NCI-H2107 treated with DMSO at 0.1 percent for 48 hours (cell line): Measurements from ENCODE around the gene CCNI2.

Experiments
- DNase-seq: peaks from one replicate; lab custom pipeline; 2025; ENCODE audit not compliant: unreplicated experiment; lab: John Stamatoyannopoulos, UW

CCNI2 gene

DNA sequence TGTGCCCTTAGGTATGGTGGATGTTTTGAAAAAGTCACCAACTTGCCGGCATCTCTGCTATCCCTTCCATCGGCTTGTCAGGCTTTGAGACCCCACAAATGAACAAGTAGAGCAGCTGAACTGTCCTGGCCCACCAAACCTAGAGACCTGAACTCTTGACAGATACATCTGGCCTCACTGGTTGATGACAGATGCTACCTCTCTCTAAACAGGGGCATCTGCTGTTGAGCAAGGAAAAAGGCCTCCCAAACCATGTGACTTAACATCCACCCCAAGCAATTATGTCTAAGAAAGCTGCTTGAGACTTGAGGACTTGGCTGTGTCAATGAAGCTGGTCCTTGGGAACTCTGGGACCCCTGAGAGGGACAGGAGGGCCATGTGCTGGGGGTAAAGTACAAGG, 2.3 kb downstream of the CCNI2 start:
- no peak for DNase-seq

DNA sequence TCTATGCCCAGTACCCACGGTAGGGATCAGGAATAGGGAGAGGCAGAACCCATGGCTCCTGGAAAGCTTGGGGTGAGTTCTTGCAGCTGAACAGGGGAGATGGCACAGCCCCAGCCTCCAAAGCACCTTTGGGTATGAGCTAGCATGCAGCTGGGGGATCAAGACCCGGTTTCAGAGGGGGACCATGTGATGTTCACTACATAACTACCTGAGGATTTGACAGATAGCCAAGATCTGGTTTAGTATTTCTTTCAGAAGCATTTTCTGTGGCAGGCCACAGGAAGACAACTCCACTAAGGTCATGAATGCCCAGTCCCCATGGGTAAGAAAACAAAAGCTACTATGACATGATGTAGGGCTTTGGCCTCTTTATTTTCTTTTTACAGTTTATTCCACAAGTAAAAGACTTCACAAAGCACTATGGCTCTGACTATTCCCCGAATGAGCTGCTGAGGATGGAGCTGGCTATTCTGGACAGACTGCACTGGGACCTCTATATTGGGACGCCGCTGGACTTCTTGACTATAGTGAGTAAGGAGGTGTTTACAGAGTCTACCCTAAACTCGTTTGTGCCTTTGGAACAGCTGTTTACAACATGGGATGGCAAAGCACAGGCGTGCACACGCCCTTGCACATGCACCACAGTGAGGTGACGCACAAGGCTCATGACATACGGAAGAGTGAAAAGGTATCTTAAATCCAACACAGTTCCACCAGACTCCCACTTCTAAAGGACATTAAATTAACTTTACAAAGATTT, 3.4 kb downstream of the CCNI2 start:
- DNase-seq = no peak

DNA sequence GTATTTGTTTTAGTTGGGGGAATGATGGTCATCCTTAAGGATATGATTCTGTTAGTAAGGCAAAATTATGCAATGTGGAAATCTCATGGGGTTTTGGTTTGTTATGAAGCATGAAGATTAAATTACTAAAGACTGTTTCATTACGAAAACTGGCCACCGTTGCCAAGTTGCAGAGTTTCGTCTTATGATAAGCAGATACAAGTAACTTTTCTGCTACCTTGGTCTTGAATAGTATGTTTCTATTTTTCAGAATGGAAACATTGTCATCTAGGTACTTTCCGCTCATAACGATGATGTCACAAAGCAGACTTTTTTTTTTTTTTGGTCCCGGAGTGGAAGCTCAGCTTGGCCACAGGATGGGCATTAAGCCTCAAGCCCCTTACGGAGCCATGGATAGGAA, 4.2 kb downstream of the CCNI2 start:
- DNase-seq = no peak

DNA sequence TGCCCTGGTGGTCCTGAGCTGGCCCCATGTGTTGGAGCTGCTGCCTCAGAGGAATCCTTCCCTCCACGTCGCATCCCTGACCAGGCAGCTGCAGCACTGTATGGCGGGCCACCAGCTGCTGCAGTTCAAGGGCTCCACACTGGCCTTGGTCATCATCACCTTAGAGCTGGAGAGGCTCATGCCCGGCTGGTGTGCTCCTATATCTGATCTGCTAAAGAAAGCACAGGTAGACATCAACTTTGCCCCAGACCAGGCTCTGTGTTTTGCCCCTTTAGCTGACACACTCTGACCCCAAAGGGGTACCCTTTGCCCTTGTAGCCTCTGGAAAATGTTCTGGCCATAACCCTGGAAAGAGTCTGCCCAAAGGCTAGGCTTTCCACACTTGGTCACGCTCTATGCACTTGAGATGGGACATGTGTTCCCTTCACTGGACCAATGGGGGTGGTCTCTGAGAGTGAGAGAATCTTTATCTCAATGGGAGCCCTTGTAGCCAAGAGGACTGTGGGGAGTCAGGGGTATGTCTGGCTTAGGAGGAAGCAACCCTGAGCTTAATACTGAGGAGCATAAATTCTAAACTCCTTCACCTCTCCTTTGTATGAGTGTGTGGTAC, 4.8 kb downstream of the CCNI2 start:
- no peak for DNase-seq

GRCh38 chr5:132752581-132753125, 5.4 kb downstream of the CCNI2 start:
- no peak for DNase-seq

DNA sequence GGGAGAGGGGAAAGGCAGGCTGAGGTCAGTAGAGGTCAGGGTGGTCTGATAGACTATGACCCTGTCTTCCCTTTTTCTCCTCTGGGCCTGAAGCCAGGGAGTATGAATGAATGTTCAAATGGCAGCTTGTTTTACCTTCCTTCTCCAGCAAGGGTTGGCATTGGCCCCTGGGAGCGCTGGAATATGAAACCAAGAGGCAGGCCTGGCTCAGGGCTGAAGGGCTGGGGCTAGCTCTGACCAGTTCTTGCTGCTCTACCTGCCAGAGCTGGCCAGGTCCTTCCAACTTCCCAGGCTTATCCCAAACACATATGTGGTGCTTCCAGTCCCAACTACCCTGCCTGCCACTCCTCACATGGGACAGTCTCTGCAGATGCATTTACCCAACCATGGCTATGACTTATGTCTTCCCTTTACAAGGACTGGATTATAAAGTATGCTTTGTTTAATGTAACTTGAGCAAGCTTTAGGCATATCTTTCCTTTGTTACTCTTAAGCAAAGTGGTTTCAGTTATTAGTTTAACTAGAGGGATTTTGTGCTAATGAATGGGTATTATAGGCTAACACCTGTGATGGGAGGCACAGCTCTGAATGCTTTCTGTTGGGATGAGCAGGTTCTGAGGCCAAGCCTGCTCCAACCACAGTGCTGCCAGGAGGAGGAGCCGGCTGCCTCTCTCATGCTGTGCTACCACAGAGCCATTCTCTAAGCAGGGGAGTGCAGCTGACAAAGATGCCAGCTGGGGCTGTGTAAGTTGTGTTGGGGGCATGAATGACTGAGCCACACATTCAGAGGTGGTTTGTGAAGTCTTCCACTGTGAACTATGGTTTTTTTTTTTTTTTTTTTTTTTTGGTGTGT, 6.1 kb downstream of the CCNI2 start:
- DNase-seq = peak; percentile 73

DNA sequence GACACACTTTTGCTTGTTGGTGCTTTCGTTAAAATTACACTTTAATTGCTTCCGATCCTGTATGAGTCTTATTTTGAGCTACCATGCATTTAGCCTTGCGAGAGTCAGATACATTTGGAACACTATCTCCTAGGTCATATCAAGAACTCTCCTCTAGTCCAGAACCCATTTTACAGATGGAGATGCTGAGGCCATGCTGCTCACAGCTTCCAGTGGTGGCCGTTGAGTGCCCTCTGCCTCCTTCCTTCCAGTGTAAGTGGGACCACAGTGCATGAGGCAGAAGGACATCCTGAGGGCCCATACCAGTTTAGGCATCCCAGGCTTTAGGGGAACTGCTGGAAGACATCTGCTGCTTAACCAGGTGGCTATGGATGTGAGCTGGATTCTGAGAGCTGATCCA, 6.9 kb downstream of the CCNI2 start:
- DNase-seq = no peak

DNA sequence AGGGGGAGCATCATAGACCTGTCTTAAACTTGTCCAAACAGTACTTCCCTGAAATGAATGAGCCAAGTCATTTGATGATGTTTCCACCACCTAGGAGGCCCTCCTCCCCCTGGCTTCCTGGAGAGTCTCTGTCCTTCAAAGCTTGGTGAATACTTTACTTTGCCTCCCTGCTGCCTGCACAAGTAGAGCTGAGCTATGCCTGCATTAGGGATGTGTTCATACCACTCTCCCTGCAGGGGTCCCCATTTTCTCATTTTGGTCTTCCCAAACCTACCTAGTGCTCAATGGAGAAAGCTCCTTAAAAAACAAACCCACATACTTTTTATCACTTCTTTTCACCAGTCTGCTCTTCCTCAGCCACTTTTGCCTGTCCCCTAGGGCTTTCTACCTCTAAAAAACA, 7.7 kb downstream of the CCNI2 start:
- peak; percentile 5 for DNase-seq

DNA sequence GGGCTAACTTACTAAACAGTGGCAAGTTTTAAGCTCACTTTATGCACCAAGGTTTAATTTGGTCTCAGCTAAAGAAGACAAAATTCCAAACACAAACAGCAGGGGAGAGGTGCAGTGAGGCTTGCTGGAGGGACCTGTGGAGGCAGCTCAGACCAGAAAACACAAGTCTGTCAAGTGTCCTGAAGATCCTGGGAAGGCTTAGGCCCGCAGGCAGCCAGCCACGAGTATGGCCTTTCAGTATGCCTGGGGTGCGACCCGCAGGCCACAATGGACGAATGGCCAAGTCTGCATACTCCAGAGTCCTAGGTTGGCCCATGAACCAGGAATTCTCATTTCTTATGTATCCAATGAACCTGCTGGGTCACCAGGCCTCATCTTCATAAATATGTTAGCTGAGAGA, 9.3 kb downstream of the CCNI2 start:
- DNase-seq = no peak

GRCh38 chr5:132758451-132758850, 11.2 kb downstream of the CCNI2 start:
- DNase-seq = no peak

GRCh38 chr5:132759114-132760048, 12.2 kb downstream of the CCNI2 start:
- DNase-seq = no peak

GRCh38 chr5:132760049-132760420, 12.8 kb downstream of the CCNI2 start:
- no peak for DNase-seq

DNA sequence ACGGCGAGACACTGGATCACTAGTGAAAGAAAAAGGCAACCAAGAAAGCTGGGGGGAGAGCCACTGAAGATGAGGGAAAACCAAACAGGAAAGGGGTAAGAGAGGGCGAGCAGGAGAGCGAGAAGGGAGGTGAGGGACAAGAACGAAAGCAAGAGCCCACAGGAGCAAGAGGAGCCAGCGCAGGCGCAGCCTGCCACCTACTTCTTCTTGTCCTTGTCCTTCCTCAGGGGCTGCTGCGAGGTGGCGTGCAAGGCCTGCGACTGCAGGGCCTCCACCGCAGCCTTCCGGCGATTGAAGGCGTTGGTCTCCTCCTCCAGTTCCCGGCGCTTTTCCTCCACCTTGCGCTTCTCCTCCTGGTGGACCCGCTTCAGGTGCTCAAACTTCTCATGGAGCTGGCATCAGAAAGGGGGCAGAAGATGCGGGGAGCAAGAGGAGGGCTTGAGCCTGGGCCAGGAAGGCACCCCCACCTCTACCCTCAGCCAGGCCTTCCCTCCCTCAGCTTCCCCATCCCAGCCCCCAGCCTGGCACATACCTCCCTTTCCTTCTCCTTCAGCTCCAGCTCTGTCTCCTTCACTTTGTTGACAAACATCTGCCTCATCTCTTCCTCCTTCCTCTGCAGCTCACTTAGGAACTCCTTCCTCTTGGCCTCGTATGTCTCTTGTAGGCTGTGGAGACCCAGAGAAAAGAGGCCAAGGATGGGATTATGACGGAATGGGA, 13.5 kb downstream of the CCNI2 start:
- no peak for DNase-seq

DNA sequence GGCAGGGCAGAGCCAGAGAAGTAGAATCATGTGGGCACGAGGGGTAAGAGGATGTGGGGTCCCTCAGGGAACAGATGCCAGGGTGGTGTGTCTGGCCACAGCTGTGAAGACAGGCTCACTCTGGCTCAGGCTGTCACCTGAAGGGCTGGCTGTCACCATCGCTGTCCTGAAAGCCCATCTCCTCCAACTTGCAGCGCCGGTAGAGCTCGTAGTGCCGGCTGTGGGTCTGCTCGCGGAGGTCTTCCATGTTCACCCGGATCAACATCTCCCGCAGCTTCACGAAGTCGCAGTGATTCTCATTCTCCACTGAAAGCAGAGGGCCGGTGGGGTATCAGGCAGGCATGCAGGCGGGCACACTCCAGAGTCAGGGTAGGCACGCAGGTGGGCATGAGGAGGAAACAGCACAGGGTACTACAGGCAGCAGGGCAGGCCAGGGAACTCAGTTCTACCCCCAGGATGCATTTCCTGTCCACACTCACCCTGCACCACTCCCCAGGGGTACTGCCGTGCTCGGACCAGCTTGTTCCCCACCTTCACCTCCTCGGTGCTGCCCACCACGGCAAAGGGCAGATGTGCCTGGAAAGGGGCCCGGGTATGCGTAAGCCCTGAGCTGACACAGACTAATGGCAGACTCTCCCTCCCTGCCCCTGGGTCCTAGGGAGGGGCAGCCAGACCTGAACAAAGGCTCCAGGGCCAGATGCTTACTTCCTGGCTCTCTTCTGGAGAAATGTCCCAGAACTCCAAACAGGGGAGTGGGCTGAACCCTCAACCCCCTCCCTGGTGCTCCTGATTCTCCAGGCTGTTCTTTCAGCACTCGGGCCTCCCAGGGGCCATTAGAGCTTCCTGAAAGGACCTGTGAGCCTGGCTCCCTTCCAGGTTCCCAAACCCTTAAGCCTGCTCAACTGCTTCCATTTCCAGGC, 14.4 kb downstream of the CCNI2 start:
- DNase-seq = no peak

DNA sequence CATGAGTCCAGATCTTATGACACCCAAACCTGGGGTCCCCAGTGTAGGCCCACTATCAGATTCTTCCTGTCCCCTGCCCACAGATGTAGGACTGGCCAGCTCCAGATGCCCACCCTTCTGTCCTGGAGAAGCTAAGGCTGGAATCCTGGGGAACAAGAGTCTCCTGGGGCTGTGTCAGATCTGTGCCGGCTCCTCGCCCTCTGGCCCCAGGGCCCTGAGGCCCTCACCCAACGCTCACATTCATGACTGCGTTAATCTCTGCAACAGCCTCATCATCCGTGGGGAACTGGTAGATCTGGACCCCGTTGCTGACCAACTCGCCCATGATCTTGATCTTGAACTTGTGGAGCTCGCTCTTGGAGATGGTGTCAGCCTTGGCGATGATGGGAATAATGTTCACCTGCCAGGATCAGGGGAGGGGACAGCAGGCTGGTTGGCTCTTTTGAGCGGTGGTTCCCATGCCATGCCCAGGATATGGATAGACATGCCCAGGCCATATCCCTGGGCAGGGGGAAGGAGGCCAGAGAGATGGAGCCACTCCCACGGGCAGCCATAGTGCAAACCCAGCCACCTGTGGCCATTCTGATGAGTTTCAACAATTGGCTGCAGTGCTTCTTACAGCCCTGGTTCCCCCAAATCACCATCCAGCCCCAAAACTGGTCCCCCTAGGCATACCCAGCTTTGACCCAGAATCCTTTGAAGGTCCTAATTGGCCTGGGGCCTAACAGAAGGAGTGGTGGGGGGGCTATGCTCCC, 15.2 kb downstream of the CCNI2 start:
- DNase-seq = no peak

GRCh38 chr5:132763181-132764036, 16.2 kb downstream of the CCNI2 start:
- DNase-seq = no peak

DNA sequence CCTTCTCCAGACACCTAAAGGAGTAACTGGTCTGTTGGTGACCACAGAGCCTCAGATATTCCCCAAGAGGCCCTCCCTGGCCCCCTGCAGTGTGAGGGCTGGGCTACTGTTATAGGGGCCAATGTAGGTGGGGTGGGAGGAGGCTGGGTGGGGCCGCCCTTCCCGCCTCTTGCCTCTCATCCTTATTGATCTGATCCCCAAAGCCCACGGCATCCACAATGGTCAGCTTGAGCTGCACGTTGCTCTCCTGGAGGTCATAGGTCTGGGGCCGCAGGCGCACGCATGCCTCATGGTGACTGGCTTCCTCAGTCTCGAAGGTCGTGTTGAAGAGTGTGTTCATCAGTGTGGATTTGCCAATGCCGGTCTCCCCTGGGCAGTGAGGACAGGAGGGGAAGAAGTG, 16.8 kb downstream of the CCNI2 start:
- no peak for DNase-seq
